Activated CD4-positive, alpha-beta T cell treated with anti-CD3 and anti-CD28 coated beads for 36 hours (primary cell): Measurements from ENCODE around the gene CFAP92. TPM values are rescaled to one million over a fixed set of nuclear protein-coding genes. Genes with fewer than 3 reads are reported as not detected.
"Not testable (repeated sequence)": the region's sequence is repeated elsewhere in the genome, so short reads cannot be mapped to it uniquely, and the experiment has no call there.

Experiments used
- ATAC-seq: fragments of 200-7000 bp; cut with Tn5 transposase; one replicate; pipeline ENCODE4 v1.10.0; 2021; ENCODE audit warnings: mild to moderate bottlenecking, moderate library complexity
- CTCF ChIA-PET: fragments of 350-600 bp; sonication (Branson Sonifier 250); formaldehyde crosslinking; loops from one replicate; lab custom pipeline; 2021; ENCODE audit warnings: antibody characterized with exemption; lab: Charles Lee
- POLR2A ChIA-PET: fragments of 350-600 bp; sonication (Branson Sonifier 250); formaldehyde crosslinking; loops from one replicate; lab custom pipeline; 2021; ENCODE audit warnings: antibody characterized with exemption, inconsistent platforms; lab: Charles Lee
- DNase-seq: peaks from one replicate; pipeline ENCODE4 v3.0.0-alpha.2; 2020
- H3K27ac Mint-ChIP-seq: one replicate; pipeline ENCODE4 v1.8.0; 2021; ENCODE audit warnings: mixed read lengths
- H3K27me3 Mint-ChIP-seq: one replicate; pipeline ENCODE4 v1.8.0; 2021; ENCODE audit warnings: mixed read lengths
- H3K36me3 Mint-ChIP-seq: one replicate; pipeline ENCODE4 v1.8.0; 2021; ENCODE audit warnings: low read depth, mixed read lengths
- H3K4me1 Mint-ChIP-seq: one replicate; pipeline ENCODE4 v1.8.0; 2021; ENCODE audit warnings: mixed read lengths
- H3K4me3 Mint-ChIP-seq: one replicate; pipeline ENCODE4 v1.8.0; 2021; ENCODE audit warnings: mild to moderate bottlenecking, moderate library complexity, mixed read lengths
- H3K9me3 Mint-ChIP-seq: one replicate; pipeline ENCODE4 v1.8.0; 2021; ENCODE audit warnings: low read depth, mixed read lengths
- intact Hi-C, 2 experiments: fragments of 100-400 bp; cut with DNase I in 1 of 2; cut with micrococcal nuclease in 1 of 2; formaldehyde crosslinking; loops; one replicate each; pipeline versions ENCODE4 v1.14.2 to v1.15.1; 2022 to 2024; cut with DNase I, micrococcal nuclease
- total RNA-seq, 2 experiments: library from RNA; stranded (reverse); gene quantifications; one replicate each; pipeline ENCODE4 v1.2.3, GENCODE V29; 2021

The CFAP92 gene
- total RNA-seq, 2 experiments from 2014 or later, result 0.64 to 0.88 TPM

GRCh38 chr3:128874481-128875180, 119.2 kb downstream of the CFAP92 start:
- H3K27ac Mint-ChIP-seq, result no peak overlapping the region

GRCh38 chr3:128873244-128874022, 120.4 kb downstream of the CFAP92 start:
- H3K9me3 Mint-ChIP-seq, result no peaks in the 10 kb centered on the region
- no peak for ATAC-seq

More at GRCh38 chr3:128874481-128875180, 119.2 kb downstream of the CFAP92 start:
- DNase-seq, result no peak
- peaks cover 13% of the 10 kb centered on the region for H3K36me3 Mint-ChIP-seq
- ChIA-PET POLR2A (no interaction called here), CTCF (interaction anchor here (0.6 to 3.0 kb wide), 11 partner anchors 8 to 266 kb away, joined by 3 to 23 read pairs (median 5); no protein-coding TSS in a partner anchor)
- H3K9me3 Mint-ChIP-seq, result no peaks in the 10 kb centered on the region
- intact Hi-C loops, result loop anchor here (1.0 to 10.0 kb wide), 4 partner anchors 49 to 752 kb away; partner anchors contain the start of genes COPG1 (in 2 of the 2) and RUVBL1 (in 1 of the 2)
- no peak for ATAC-seq
- peaks cover 29% of the 10 kb centered on the region for H3K4me1 Mint-ChIP-seq
- no peaks in the 10 kb centered on the region for H3K27me3 Mint-ChIP-seq
- H3K4me3 Mint-ChIP-seq, result no peak overlapping the region

GRCh38 chr3:128872744-128873143, 121.1 kb downstream of the CFAP92 start:
- CTCF ChIA-PET, result no interaction called here

More at GRCh38 chr3:128873244-128874022, 120.4 kb downstream of the CFAP92 start:
- H3K27me3 Mint-ChIP-seq, result no peaks in the 10 kb centered on the region
- no peak overlapping the region for H3K27ac Mint-ChIP-seq
- peaks cover 8% of the 10 kb centered on the region for H3K36me3 Mint-ChIP-seq
- no peak overlapping the region for H3K4me3 Mint-ChIP-seq
- peaks cover 25% of the 10 kb centered on the region for H3K4me1 Mint-ChIP-seq
- POLR2A ChIA-PET, result no interaction called here
- CTCF ChIA-PET, result no interaction called here
- intact Hi-C loops, result loop anchor here in 1 of 2 experiments (10.0 kb wide), 1 partner anchor 371 kb away; the partner anchor contains the start of gene COPG1
- DNase-seq, result no peak

GRCh38 chr3:128872282-128872681, 121.6 kb downstream of the CFAP92 start:
- POLR2A ChIA-PET, result no interaction called here
- no peak for DNase-seq
- H3K4me1 Mint-ChIP-seq, result peaks cover 14% of the 10 kb centered on the region

More at GRCh38 chr3:128872744-128873143, 121.1 kb downstream of the CFAP92 start:
- H3K4me1 Mint-ChIP-seq, result peaks cover 18% of the 10 kb centered on the region
- no peak for DNase-seq
- intact Hi-C loops, result loop anchor here in 1 of 2 experiments (10.0 kb wide), 1 partner anchor 372 kb away; the partner anchor contains the start of gene COPG1
- no peaks in the 10 kb centered on the region for H3K9me3 Mint-ChIP-seq
- H3K4me3 Mint-ChIP-seq, result no peak overlapping the region
- ATAC-seq, result no peak
- peaks cover 2% of the 10 kb centered on the region for H3K36me3 Mint-ChIP-seq
- H3K27me3 Mint-ChIP-seq, result no peaks in the 10 kb centered on the region
- POLR2A ChIA-PET, result no interaction called here
- H3K27ac Mint-ChIP-seq, result no peak overlapping the region

GRCh38 chr3:128870347-128870746, 123.5 kb downstream of the CFAP92 start:
- intact Hi-C loops, result loop anchor here in 1 of 2 experiments (10.0 kb wide), 1 partner anchor 374 kb away; the partner anchor contains the start of gene COPG1
- Mint-ChIP-seq H3K27me3 (no peaks in the 10 kb centered on the region), H3K9me3 (no peaks in the 10 kb centered on the region), H3K27ac (no peak overlapping the region), H3K36me3 (no peaks in the 10 kb centered on the region), H3K4me3 (no peak overlapping the region), H3K4me1 (peaks cover 2% of the 10 kb centered on the region)
- ChIA-PET POLR2A (no interaction called here), CTCF (no interaction called here)
- no peak for DNase-seq
- ATAC-seq, result no peak

More at GRCh38 chr3:128872282-128872681, 121.6 kb downstream of the CFAP92 start:
- no peak for ATAC-seq
- Mint-ChIP-seq H3K9me3 (no peaks in the 10 kb centered on the region), H3K36me3 (no peaks in the 10 kb centered on the region), H3K27ac (no peak overlapping the region), H3K4me3 (no peak overlapping the region), H3K27me3 (no peaks in the 10 kb centered on the region)
- intact Hi-C loops, result loop anchor here in 1 of 2 experiments (10.0 kb wide), 1 partner anchor 373 kb away; the partner anchor contains the start of gene COPG1
- CTCF ChIA-PET, result interaction anchor here (1.0 kb wide), 1 partner anchor 219 kb away, joined by 3 read pairs; no protein-coding TSS in a partner anchor

- CTCF ChIA-PET, result interaction anchor here (0.6 to 3.4 kb wide), 3 partner anchors 9 to 258 kb away, joined by 4 to 14 read pairs (median 4); no protein-coding TSS in a partner anchor
- Mint-ChIP-seq H3K36me3 (no peaks in the 10 kb centered on the region), H3K9me3 (no peaks in the 10 kb centered on the region)
These were observed 126.4 kb downstream of the CFAP92 start for GRCh38 chr3:128867200-128868125.

GRCh38 chr3:128864849-128865804, 128.7 kb downstream of the CFAP92 start:
- not testable (repeated sequence) for ATAC-seq, H3K9me3 Mint-ChIP-seq, DNase-seq, H3K4me3 Mint-ChIP-seq, H3K27me3 Mint-ChIP-seq, H3K27ac Mint-ChIP-seq, H3K4me1 Mint-ChIP-seq
- peaks cover 18% of the 10 kb centered on the region for H3K36me3 Mint-ChIP-seq
- intact Hi-C loops, result loop anchor here in 1 of 2 experiments (5.0 kb wide), 1 partner anchor 183 kb away; no protein-coding TSS in a partner anchor
- ChIA-PET CTCF (interaction anchor here (3.4 kb wide), 1 partner anchor 11 kb away, joined by 14 read pairs; no protein-coding TSS in a partner anchor), POLR2A (interaction anchor here (0.8 kb wide), 1 partner anchor 19 kb away, joined by 5 read pairs; no protein-coding TSS in a partner anchor)

More at GRCh38 chr3:128867200-128868125, 126.4 kb downstream of the CFAP92 start:
- no peak overlapping the region for H3K4me3 Mint-ChIP-seq
- H3K27me3 Mint-ChIP-seq, result no peaks in the 10 kb centered on the region
- DNase-seq, result no peak
- H3K27ac Mint-ChIP-seq, result no peak overlapping the region
- ATAC-seq, result peak; percentile 56
- intact Hi-C loops, result no loop called here
- POLR2A ChIA-PET, result interaction anchor here (0.9 kb wide), 1 partner anchor 12 kb away, joined by 4 read pairs; the partner anchor contains the start of gene ACAD9
- H3K4me1 Mint-ChIP-seq, result no peaks in the 10 kb centered on the region

GRCh38 chr3:128864351-128864811, 129.5 kb downstream of the CFAP92 start:
- H3K4me1 Mint-ChIP-seq, result no peaks in the 10 kb centered on the region
- ChIA-PET CTCF (interaction anchor here (1.2 kb wide), 1 partner anchor 19 kb away, joined by 8 read pairs; no protein-coding TSS in a partner anchor), POLR2A (no interaction called here)
- peaks cover 17% of the 10 kb centered on the region for H3K9me3 Mint-ChIP-seq
- intact Hi-C loops, result loop anchor here in 1 of 2 experiments (5.0 kb wide), 1 partner anchor 182 kb away; no protein-coding TSS in a partner anchor
- peaks cover 25% of the 10 kb centered on the region for H3K36me3 Mint-ChIP-seq
- ATAC-seq, result no peak
- no peaks in the 10 kb centered on the region for H3K27me3 Mint-ChIP-seq
- H3K27ac Mint-ChIP-seq, result no peak overlapping the region
- no peak for DNase-seq
- H3K4me3 Mint-ChIP-seq, result no peak overlapping the region

- POLR2A ChIA-PET, result no interaction called here
- ATAC-seq (peak; percentile 62), DNase-seq (peak; percentile 60)
- Mint-ChIP-seq H3K9me3 (peaks cover 24% of the 10 kb centered on the region), H3K27ac (no peak overlapping the region), H3K27me3 (no peaks in the 10 kb centered on the region), H3K36me3 (peaks cover 31% of the 10 kb centered on the region), H3K4me1 (no peaks in the 10 kb centered on the region), H3K4me3 (no peak overlapping the region)
- CTCF ChIA-PET, result interaction anchor here (0.6 to 1.4 kb wide), 7 partner anchors 12 to 155 kb away, joined by 3 to 8 read pairs (median 3); no protein-coding TSS in a partner anchor
- intact Hi-C loops, result loop anchor here in 1 of 2 experiments (5.0 kb wide), 1 partner anchor 181 kb away; no protein-coding TSS in a partner anchor
These were observed 130.3 kb downstream of the CFAP92 start for GRCh38 chr3:128863560-128863959.
